Endothelial cell of umbilical vein (primary cell): ENCODE measurements around the gene MLPH. TPM values are rescaled to one million over a fixed set of nuclear protein-coding genes. Genes with fewer than 3 reads are reported as not detected.

Source experiments
- BruUV-seq: library from RNA; stranded (reverse); fragments of 400-500 nt; replicated peaks from 2 replicates; lab custom pipeline; 2021; lab: Mats Ljungman, UMichigan
- CTCF ChIA-PET: fragments of 300-600, 350-600 bp; sonication (Branson Sonifier 250); formaldehyde crosslinking; loops from one replicate; lab custom pipeline; 2021; ENCODE audit warnings: antibody characterized with exemption, inconsistent platforms; lab: Charles Lee
- POLR2A ChIA-PET: fragments of 300-600, 350-600 bp; sonication (Branson Sonifier 250); formaldehyde crosslinking; loops from one replicate; lab custom pipeline; 2021; ENCODE audit warnings: antibody characterized with exemption, inconsistent platforms; lab: Charles Lee
- DNase-seq: peaks from one replicate; pipeline ENCODE4 v3.0.0-alpha.2; 2011; ENCODE audit warnings: low read depth, low spot score
- FAIRE-seq: peaks from 2 replicates; lab custom pipeline; 2011; peaks lifted over from hg19 to GRCh38; lab: Jason Lieb, UNC
- H2AFZ ChIP-seq: 2 replicates; pipeline ENCODE4 v1.6.0; 2012; ENCODE audit warnings: low read depth, low read length, control low read depth, inconsistent platforms
- H3K27ac ChIP-seq: 2 replicates; pipeline ENCODE4 v1.5.1; 2011; ENCODE audit warnings: low read depth, mild to moderate bottlenecking, control low read depth, low read length, moderate library complexity; ENCODE audit not compliant: insufficient read depth
- H3K27me3 ChIP-seq, 2 experiments: 2 replicates each; pipeline versions ENCODE4 v1.6.0 to v1.6.1; 2011; ENCODE audit warnings: low read length in 2 of 2, mixed read lengths in 1 of 2; ENCODE audit not compliant: control insufficient read depth in 2 of 2, insufficient read depth in 2 of 2
- H3K36me3 ChIP-seq, 2 experiments: 2 replicates in 1 of 2; 3 replicates in 1 of 2; pipeline ENCODE4 v1.5.1; 2011; ENCODE audit warnings: low read length in 2 of 2, mild to moderate bottlenecking in 1 of 2, moderate library complexity in 1 of 2; ENCODE audit not compliant: control insufficient read depth in 2 of 2, insufficient read depth in 2 of 2; ENCODE audit errors: extremely low read depth in 1 of 2
- H3K4me1 ChIP-seq: 3 replicates; pipeline ENCODE4 v1.5.1; 2011; ENCODE audit warnings: mild to moderate bottlenecking, low read length; ENCODE audit not compliant: control insufficient read depth, insufficient read depth; ENCODE audit errors: extremely low read depth
- H3K4me2 ChIP-seq: 2 replicates; pipeline ENCODE4 v1.6.1; 2011; ENCODE audit warnings: low read length, control low read depth, mixed read lengths; ENCODE audit not compliant: insufficient read depth
- H3K4me3 ChIP-seq, 3 experiments: fragments of 200-600 bp in 1 of 3; sonication (generic), shearing (Covaris generic) in 1 of 3; replicated peaks in 1 of 3; 2 replicates each; pipeline ENCODE4 v1.5.1; 2011 to 2016; ENCODE audit warnings: control low read depth in 3 of 3, low read length in 3 of 3, mild to moderate bottlenecking in 2 of 3, inconsistent platforms in 1 of 3, low read depth in 1 of 3, moderate library complexity in 1 of 3; ENCODE audit not compliant: insufficient read depth in 1 of 3
- H3K79me2 ChIP-seq: 2 replicates; pipeline ENCODE4 v1.6.0; 2012; ENCODE audit warnings: low read length, inconsistent platforms; ENCODE audit not compliant: control insufficient read depth, insufficient read depth
- H3K9ac ChIP-seq: replicated peaks from 2 replicates; pipeline ENCODE3; 2011; ENCODE audit warnings: low read length, control low read depth; ENCODE audit not compliant: insufficient read depth; ENCODE audit errors: extremely low read depth
- H3K9me1 ChIP-seq: replicated peaks from 3 replicates; pipeline ENCODE4 v1.6.0; 2011; ENCODE audit warnings: mild to moderate bottlenecking, low read length; ENCODE audit not compliant: control insufficient read depth, insufficient read depth; ENCODE audit errors: extremely low read depth
- H3K9me3 ChIP-seq: replicated peaks from 2 replicates; pipeline ENCODE4 v1.5.1; 2012; ENCODE audit warnings: low read length, inconsistent platforms; ENCODE audit not compliant: control insufficient read depth, insufficient read depth
- H4K20me1 ChIP-seq: replicated peaks from 2 replicates; pipeline ENCODE3; 2011; ENCODE audit warnings: mild to moderate bottlenecking, low read length; ENCODE audit not compliant: control insufficient read depth, insufficient read depth; ENCODE audit errors: extremely low read depth
- CTCF ChIP-seq, 2 donors: IDR thresholded peaks; 1 replicate in 1 of 2; 2 replicates in 1 of 2; pipeline ENCODE4 v1.5.1; 2011; ENCODE audit warnings: low read length in 2 of 2, mild to moderate bottlenecking in 2 of 2, moderate library complexity in 2 of 2, control low read depth in 1 of 2, inconsistent platforms in 1 of 2, low read depth in 1 of 2; ENCODE audit not compliant: insufficient read depth in 1 of 2; ENCODE audit errors: extremely low read depth in 1 of 2
- EZH2 ChIP-seq: IDR thresholded peaks from 2 replicates; pipeline ENCODE4 v1.6.1; 2012; ENCODE audit warnings: borderline replicate concordance, low read depth, mild to moderate bottlenecking, moderate library complexity, low read length, inconsistent platforms; ENCODE audit not compliant: severe bottlenecking
- FOS ChIP-seq: IDR thresholded peaks from 2 replicates; pipeline ENCODE4 v1.6.1; 2011; ENCODE audit warnings: mild to moderate bottlenecking, low read length, moderate library complexity, borderline replicate concordance; ENCODE audit not compliant: insufficient read depth
- GATA2 ChIP-seq: IDR thresholded peaks from 2 replicates; pipeline ENCODE4 v1.7.0; 2011; ENCODE audit warnings: low read depth, mild to moderate bottlenecking, moderate library complexity, mixed read lengths, low read length; ENCODE audit not compliant: insufficient read length, insufficient read depth
- JUN ChIP-seq: IDR thresholded peaks from 2 replicates; pipeline ENCODE4 v1.6.1; 2011; ENCODE audit warnings: borderline replicate concordance, low read depth; ENCODE audit not compliant: insufficient read length, insufficient read depth
- MYC ChIP-seq: IDR thresholded peaks from one replicate; pipeline ENCODE4 v1.6.1; 2011; ENCODE audit warnings: mild to moderate bottlenecking, low read depth, low read length
- POLR2A ChIP-seq: IDR thresholded peaks from 2 replicates; pipeline ENCODE4 v1.6.1; 2012; ENCODE audit warnings: low read depth, mild to moderate bottlenecking, control low read depth, low read length
- POLR2AphosphoS5 ChIP-seq: IDR thresholded peaks from 2 replicates; pipeline ENCODE4 v1.6.1; 2012; ENCODE audit warnings: low read depth, mild to moderate bottlenecking, control low read depth, low read length, moderate library complexity; ENCODE audit not compliant: insufficient read depth
- dilution Hi-C: fragments of 300-500 bp; cut with MboI; formaldehyde crosslinking; loops from one replicate; pipeline ENCODE4 v1.15.0; 2019; ENCODE audit warnings: low sequenced_read_pairs; ENCODE audit not compliant: extremely low pct_ligation_motif_present
- intact Hi-C: fragments of 100-400 bp; cut with micrococcal nuclease; formaldehyde crosslinking; loops from one replicate; pipeline ENCODE4 v1.10.0; 2022
- polyA plus RNA-seq, 4 experiments: library from polyadenylated mRNA; depleted of rRNA in 3 of 4; stranded (reverse) in 3 of 4; unstranded in 1 of 4; fragments of >200 nt; gene quantifications; 2 replicates each; pipeline versions ENCODE4 v1.2.1 to v1.2.3, GENCODE V29; 2011 to 2012; ENCODE audit warnings: missing spikeins in 1 of 4
- total RNA-seq: library from RNA; stranded (reverse); gene quantifications from 2 replicates; pipeline ENCODE4 v1.2.3, GENCODE V29; 2021
- TF ChIP-seq, protein P1 (sequence below): IDR thresholded peaks from 2 replicates; pipeline ENCODE4 v1.6.1; 2011; ENCODE audit not compliant: insufficient read depth, insufficient read length

MLPH gene
- total and polyA plus RNA-seq, 2 donors (not counting 3 experiments of a cell fraction or from before 2014, with no cell fraction given): not detected

GRCh38 chr2:237469849-237470248, 17.2 kb upstream of the MLPH start:
- ChIA-PET POLR2A (no interaction called here), CTCF (interaction anchor here (0.9 to 4.6 kb wide), 8 partner anchors 8 to 377 kb away, joined by 3 to 101 read pairs (median 8); no protein-coding TSS in a partner anchor)
- H3K9me1 ChIP-seq: no peaks in the 10 kb centered on the region
- H3K9ac ChIP-seq: no peak overlapping the region
- H3K27ac ChIP-seq: no peak overlapping the region
- no TSS peak for BruUV-seq
- no peaks in the 10 kb centered on the region for H3K36me3 ChIP-seq
- no peak for FAIRE-seq
- H2AFZ ChIP-seq: no peak overlapping the region
- peaks cover 15% of the 10 kb centered on the region for H3K4me1 ChIP-seq
- H3K4me3 ChIP-seq: no peak overlapping the region
- intact Hi-C loops: no loop called here
- H4K20me1 ChIP-seq: no peaks in the 10 kb centered on the region
- H3K27me3 ChIP-seq: peaks cover 0 to 2% of the 10 kb centered on the region in 2 experiments
- dilution Hi-C loops: no loop called here
- H3K4me2 ChIP-seq: no peak overlapping the region
- TF ChIP-seq MYC (no peak), GATA2 (no peak), JUN (no peak), FOS (no peak), CTCF (IDR thresholded peaks at IDR 0.05; ENCODE audit: extremely low read depth in 1 of 2, insufficient read depth in 1 of 2, low read depth in 1 of 2, low read length in 2 of 2) (no peak), POLR2A (no peak), POLR2AphosphoS5 (no peak), EZH2 (no peak)
- TF ChIP-seq, protein P1, sequence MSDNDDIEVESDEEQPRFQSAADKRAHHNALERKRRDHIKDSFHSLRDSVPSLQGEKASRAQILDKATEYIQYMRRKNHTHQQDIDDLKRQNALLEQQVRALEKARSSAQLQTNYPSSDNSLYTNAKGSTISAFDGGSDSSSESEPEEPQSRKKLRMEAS: no peak
- no peaks in the 10 kb centered on the region for H3K79me2 ChIP-seq
- H3K9me3 ChIP-seq: no peaks in the 10 kb centered on the region
- DNase-seq: no peak
